Muscle of back (tissue), 11 donors: Measurements from ENCODE around the gene SP110. TPM values are rescaled to one million over a fixed set of nuclear protein-coding genes. Genes with fewer than 3 reads are reported as not detected.

Experiments
- DNase-seq, 3 donors: peaks; one replicate each; pipeline versions ENCODE4 v3.0.0 to v3.0.0-alpha.2; 2013
- polyA plus RNA-seq, 10 donors: library from polyadenylated mRNA; unstranded; fragments of 120-200 nt; gene quantifications; one replicate each; pipeline ENCODE4 v1.2.1, GENCODE V29; 2013; ENCODE audit not compliant: insufficient read length in 10 of 10

Gene SP110
- polyA plus RNA-seq, 10 donors, result 11.5 to 17.0 (median 12.9) TPM

GRCh38 chr2:230172156-230172555 is 47.6 kb downstream of the SP110 start:
- no peak for DNase-seq

- peak in 1 of 3 donors; percentile 22 for DNase-seq
These were observed 49.3 kb downstream of the SP110 start for GRCh38 chr2:230170532-230170931.

GRCh38 chr2:230166557-230167170 is 53.1 kb downstream of the SP110 start:
- no peak for DNase-seq

- no peak for DNase-seq
These were observed 55.6 kb downstream of the SP110 start for GRCh38 chr2:230164139-230164538.

- no peak for DNase-seq
These were observed 56.8 kb downstream of the SP110 start for GRCh38 chr2:230162981-230163380.

- DNase-seq, result no peak
These were observed 58.6 kb downstream of the SP110 start for GRCh38 chr2:230161184-230161583.

GRCh38 chr2:230160112-230160660 is 59.6 kb downstream of the SP110 start:
- DNase-seq, result peak; percentile 12 to 59 (median 40)

GRCh38 chr2:230158468-230158867 is 61.3 kb downstream of the SP110 start:
- no peak for DNase-seq

GRCh38 chr2:230156782-230157699 is 62.7 kb downstream of the SP110 start:
- DNase-seq, result no peak

GRCh38 chr2:230155359-230155758 is 64.4 kb downstream of the SP110 start:
- no peak for DNase-seq

GRCh38 chr2:230153390-230153976 is 66.3 kb downstream of the SP110 start:
- DNase-seq, result no peak

- no peak for DNase-seq
These were observed 67.5 kb downstream of the SP110 start for GRCh38 chr2:230152334-230152733.

GRCh38 chr2:230144355-230144754 is 75.4 kb downstream of the SP110 start:
- no peak for DNase-seq

- DNase-seq, result no peak
These were observed 79.1 kb downstream of the SP110 start for GRCh38 chr2:230140667-230141066.

- no peak for DNase-seq
These were observed 81.8 kb downstream of the SP110 start for GRCh38 chr2:230137902-230138539.

GRCh38 chr2:230135130-230135525 is 84.7 kb downstream of the SP110 start:
- DNase-seq, result no peak

- peak in 2 of 3 donors; percentile 11 to 13 for DNase-seq
These were observed 85.2 kb downstream of the SP110 start for GRCh38 chr2:230134496-230135129.

GRCh38 chr2:230131366-230131765 is 88.4 kb downstream of the SP110 start:
- peak in 1 of 3 donors; percentile 19 for DNase-seq

- peak in 1 of 3 donors; percentile 42 for DNase-seq
These were observed 89.0 kb downstream of the SP110 start for GRCh38 chr2:230130668-230131364.

- no peak for DNase-seq
These were observed 90.4 kb downstream of the SP110 start for GRCh38 chr2:230129343-230129742.
